T-helper 1 cell (primary cell): ENCODE measurements around the gene TMTC3.
"Not testable (repeated sequence)": the region's sequence is repeated elsewhere in the genome, so short reads cannot be mapped to it uniquely, and the experiment has no call there.

ENCODE experiments used
- DNase-seq, 5 donors: peaks; one replicate each; pipeline ENCODE4 v3.0.0-alpha.2; 2012 to 2020

Gene TMTC3

DNA sequence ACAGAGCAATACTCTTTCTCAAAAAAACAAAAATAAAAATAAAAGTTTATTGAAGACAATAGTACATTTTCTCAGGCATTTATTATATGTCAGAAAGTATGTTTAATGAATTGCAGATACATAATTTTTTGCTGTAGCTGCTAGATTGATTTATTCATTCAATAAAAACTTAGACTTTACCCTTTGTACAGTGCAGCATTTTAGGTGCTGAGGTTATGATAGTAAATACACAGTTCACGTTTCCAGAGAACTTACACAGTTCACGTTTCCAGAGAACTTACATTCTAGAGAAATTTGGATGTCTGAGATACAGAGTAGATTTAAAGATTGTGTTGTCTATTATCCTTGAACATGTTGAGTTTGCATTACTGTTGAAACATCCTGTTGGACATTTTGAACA, 25.3 kb downstream of the TMTC3 start:
- DNase-seq = no peak

GRCh38 chr12:88172844-88173407, 30.8 kb downstream of the TMTC3 start:
- DNase-seq = no peak

GRCh38 chr12:88175544-88175943, 33.4 kb downstream of the TMTC3 start:
- DNase-seq = no peak

- no peak for DNase-seq
Measured at GRCh38 chr12:88179436-88180014, 37.4 kb downstream of the TMTC3 start.

DNA sequence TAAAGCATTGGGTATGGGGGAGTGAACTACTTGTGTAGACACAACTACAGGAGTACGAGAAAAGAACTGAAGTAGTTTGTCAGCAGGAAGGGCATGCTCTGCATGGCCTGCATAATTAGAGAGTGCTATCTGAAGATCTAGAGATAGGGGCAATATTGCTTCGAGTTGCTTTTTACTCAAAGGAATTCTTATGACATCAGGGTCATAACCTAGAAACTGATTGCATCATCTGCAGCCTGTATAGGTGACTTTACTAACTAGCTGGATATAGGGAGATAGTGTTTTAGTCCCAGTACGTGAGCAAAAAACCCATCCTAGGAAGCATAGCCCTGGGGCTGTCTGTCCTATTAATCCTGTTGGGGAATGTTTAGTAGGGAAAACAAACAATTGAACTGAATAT, 39.8 kb downstream of the TMTC3 start:
- DNase-seq = no peak

DNA sequence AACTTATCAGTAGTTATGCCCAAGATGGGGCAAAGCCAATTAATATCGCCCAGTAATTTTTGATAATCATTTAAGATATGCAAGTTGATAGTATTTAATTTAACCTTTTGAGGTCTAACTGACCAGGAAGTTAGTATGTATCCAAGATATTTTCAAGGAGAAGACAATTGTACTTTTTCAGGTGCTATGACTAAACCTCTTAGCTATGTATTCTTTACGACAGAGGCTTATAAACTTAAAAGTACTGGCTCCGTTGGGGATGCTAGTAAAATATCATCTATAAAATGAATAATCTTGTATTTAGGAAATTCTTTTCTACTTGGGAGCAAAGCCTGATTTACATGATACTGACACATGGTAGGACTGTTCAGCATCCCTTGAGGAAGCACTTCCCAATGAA, 40.3 kb downstream of the TMTC3 start:
- DNase-seq = no peak

DNA sequence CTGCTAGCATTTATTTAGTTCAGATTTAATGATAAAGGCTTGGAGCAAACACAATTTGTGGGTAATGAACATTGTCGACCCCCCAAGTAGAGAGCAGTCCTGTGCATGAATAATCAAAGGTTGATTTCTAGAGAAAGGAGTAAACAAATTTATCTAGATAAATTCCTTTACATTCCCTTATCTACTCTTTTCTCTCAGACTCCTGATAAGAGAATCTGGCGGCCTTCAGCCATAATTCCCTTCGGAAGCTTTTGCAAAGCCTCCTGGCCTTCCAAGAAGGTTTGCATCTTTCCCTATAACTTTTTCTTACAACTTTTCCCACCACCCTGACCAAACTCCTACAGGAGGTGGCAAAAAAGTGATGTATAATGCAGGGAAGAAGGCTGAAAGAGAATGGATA, 42.1 kb downstream of the TMTC3 start:
- no peak for DNase-seq

- DNase-seq = no peak
Measured at GRCh38 chr12:88185279-88185678, 43.2 kb downstream of the TMTC3 start.

- DNase-seq = no peak
Measured at GRCh38 chr12:88185988-88186387, 43.9 kb downstream of the TMTC3 start.

- no peak for DNase-seq
Measured at GRCh38 chr12:88187571-88187970, 45.5 kb downstream of the TMTC3 start.

- DNase-seq = no peak
Measured at GRCh38 chr12:88188180-88188579, 46.1 kb downstream of the TMTC3 start.

- no peak for DNase-seq
Measured at GRCh38 chr12:88192426-88192825, 50.3 kb downstream of the TMTC3 start.

DNA sequence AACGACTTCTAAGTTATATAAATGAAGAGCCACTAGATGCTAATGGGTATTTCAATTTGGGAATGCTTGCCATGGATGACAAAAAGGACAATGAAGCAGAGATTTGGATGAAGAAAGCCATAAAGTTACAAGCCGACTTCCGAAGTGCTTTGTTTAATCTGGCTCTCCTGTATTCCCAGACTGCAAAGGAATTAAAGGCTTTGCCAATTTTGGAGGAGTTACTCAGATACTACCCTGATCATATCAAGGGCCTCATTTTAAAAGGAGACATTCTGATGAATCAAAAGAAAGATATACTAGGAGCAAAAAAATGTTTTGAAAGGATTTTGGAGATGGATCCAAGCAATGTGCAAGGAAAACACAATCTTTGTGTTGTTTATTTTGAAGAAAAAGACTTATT, 52.8 kb downstream of the TMTC3 start:
- DNase-seq = no peak

GRCh38 chr12:88200029-88200428, 57.9 kb downstream of the TMTC3 start:
- DNase-seq = no peak

- no peak for DNase-seq
Measured at GRCh38 chr12:88202500-88202899, 60.4 kb downstream of the TMTC3 start.

DNA sequence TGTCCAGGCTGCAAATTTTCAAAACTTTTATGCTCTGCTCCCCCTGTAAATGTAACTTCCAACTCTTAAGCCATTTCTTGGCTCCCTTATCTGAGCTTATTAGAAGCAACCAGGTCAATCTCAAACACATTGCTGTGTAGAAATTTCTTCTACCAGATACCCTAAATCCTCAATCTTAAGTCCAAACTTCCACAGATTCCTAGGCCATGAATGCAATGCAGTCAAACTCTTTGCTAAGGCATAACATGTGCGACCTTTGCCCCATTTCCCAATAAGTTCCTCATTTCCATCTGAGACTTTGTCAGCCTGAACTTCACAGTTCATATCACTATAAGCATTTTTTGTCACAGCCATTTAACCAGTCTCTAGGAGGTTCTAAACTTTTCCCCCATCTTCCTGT, 64.5 kb downstream of the TMTC3 start:
- DNase-seq = no peak

DNA sequence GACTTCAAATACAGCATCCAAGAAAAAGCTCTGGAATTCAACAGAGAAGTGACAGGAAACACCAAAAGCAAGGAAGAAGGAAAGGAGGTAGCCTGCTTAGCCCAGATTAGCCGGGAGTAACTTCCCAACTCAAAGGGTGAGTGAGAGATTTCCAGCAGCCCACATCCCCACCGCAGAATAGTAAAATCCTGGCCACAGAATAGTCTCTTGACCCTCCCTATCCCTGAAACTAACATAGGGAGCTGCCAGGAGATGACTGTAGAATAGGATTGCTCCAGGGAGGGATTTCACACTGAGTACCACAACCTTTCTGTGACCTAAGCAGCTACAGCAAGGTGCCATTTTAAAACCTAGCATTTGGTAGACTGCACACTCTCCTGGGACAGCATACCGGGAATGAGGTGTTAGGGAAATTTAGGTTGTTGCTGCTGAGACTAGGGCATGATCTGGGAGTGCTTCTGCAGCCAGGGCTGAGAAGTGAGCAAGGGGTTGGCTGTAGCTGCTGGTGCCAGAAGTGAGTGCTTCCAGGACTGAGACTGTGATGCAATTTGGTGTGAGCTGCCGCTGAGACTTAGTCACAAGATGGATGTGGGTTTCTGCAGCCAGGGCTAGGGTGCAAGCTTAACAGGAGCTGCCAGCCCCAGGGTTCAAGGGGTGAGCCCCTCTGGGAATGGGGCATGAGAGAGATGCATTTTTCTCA, 66.0 kb downstream of the TMTC3 start:
- no peak for DNase-seq

GRCh38 chr12:88208661-88209060, 66.6 kb downstream of the TMTC3 start:
- DNase-seq = no peak

DNA sequence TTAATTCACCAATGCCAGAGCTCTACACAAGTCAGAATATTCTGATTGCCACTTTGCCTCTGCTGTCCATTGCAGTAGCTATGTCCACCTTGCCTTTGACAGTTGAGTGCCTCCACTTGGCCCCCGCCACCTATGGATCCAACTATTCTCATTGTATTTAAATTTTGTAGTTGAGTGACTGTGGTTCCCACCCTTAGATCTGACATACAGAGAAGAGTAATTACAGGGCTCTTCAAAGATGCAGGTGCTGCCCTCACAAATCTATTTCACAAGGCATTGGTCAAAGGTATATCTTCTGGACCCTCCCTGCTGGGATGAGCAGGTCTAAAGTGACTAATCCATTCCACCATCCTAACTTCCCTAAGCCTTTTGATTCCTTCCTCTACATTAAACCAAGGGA, 68.2 kb downstream of the TMTC3 start:
- not testable (repeated sequence) for DNase-seq

DNA sequence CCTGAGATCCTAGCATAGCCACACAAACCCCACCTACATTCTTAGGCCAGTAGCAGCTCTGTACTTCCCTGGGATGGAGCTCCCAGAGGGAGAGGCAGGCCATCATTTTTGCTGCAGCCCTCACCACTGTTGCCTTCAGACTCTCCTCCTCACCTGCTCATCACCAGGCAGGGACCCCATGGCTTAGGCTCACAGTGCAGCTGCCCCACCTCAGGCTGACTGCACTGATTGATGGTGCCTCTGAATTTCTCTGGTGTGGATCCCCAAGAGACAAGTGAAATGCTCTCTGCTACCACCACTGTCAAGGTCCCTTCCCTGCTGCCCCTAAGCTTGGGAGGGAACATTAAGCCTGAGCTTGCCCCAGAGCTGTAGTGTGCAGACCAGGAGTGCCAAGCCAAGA, 76.2 kb downstream of the TMTC3 start:
- no peak for DNase-seq

GRCh38 chr12:88219861-88220260, 77.8 kb downstream of the TMTC3 start:
- DNase-seq = no peak

DNA sequence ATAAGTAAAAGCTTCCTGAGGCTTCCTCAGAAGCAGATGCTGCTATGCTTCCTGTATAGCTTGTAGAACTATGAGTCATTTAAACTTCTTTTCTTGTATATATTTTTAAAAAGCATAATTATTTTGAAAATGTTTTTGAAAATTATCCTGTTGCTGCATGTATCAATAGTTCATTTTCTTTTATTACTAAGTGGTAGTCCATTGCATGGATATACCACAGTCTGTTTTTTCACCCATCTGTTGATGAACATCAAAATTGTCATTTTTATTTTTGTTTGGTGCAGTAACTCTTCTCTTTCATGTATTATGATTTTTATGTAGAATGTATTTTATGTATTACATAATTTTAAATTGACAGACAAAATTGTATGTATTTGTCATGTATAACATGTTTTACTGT, 81.4 kb downstream of the TMTC3 start:
- DNase-seq = no peak

DNA sequence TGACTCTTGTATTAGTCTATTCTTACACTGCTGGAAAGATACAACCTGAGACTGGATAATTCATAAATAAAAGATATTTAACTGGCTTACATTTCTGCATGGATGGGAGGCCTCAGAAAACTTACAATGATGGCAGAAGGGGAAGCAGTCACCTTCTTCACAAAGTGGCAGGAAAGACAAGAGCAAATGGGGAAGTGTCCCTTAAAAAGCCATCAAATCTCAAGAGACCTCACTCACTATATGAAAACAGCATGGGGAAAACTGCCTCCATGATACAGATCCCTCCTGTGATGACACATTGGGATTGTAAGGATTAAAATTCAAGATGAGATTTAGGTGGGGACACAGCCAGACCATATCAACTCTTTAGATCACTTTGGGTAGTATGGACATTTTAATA, 83.7 kb downstream of the TMTC3 start:
- DNase-seq = no peak

- peak in 1 of 5 donors; percentile 31 for DNase-seq
Measured at GRCh38 chr12:88227263-88227662, 85.2 kb downstream of the TMTC3 start.

- DNase-seq = no peak
Measured at GRCh38 chr12:88227871-88228270, 85.8 kb downstream of the TMTC3 start.
